LNCaP clone FGC (cell line): ENCODE data around the gene ISOC1.

ENCODE experiments used
- DNase-seq: peaks from one replicate; pipeline ENCODE4 v3.0.0-alpha.2; 2011; ENCODE audit warnings: low read depth
- H3K4me3 ChIP-seq: 2 replicates; pipeline ENCODE4 v1.5.1; 2011; ENCODE audit warnings: mild to moderate bottlenecking, low read depth, low read length, control low read depth
- CTCF ChIP-seq: IDR thresholded peaks from 2 replicates; pipeline ENCODE4 v1.5.1; 2012; ENCODE audit warnings: mild to moderate bottlenecking; ENCODE audit not compliant: control insufficient read depth, insufficient read depth; ENCODE audit errors: extremely low read depth

Gene ISOC1

GRCh38 chr5:129074903-129075302 is 19.6 kb upstream of the ISOC1 start:
- no peak overlapping the region for H3K4me3 ChIP-seq
- TF ChIP-seq CTCF, result no peak
- DNase-seq, result peak; percentile 97

- TF ChIP-seq CTCF, result no peak
- no peak for DNase-seq
- no peak overlapping the region for H3K4me3 ChIP-seq
Observed at GRCh38 chr5:129077433-129078075, 17.0 kb upstream of the ISOC1 start.

- TF ChIP-seq CTCF, result no peak
- no peak for DNase-seq
- no peak overlapping the region for H3K4me3 ChIP-seq
Observed at GRCh38 chr5:129078247-129078646, 16.3 kb upstream of the ISOC1 start.

- DNase-seq, result no peak
- TF ChIP-seq CTCF, result no peak
- H3K4me3 ChIP-seq, result no peak overlapping the region
Observed at GRCh38 chr5:129078660-129079059, 15.9 kb upstream of the ISOC1 start.

GRCh38 chr5:129079496-129079895 is 15.1 kb upstream of the ISOC1 start:
- TF ChIP-seq CTCF, result no peak
- no peak overlapping the region for H3K4me3 ChIP-seq
- no peak for DNase-seq

- TF ChIP-seq CTCF, result no peak
- no peak overlapping the region for H3K4me3 ChIP-seq
- no peak for DNase-seq
Observed at GRCh38 chr5:129080766-129081165, 13.8 kb upstream of the ISOC1 start.
